ENCODE data around the gene TMEM143. TPM values are rescaled to one million over a fixed set of nuclear protein-coding genes. Genes with fewer than 3 reads are reported as not detected.
A peak's percentile ranks its signal among the peaks of the same experiment; 100 is the strongest.

The TMEM143 gene
- total RNA-seq, 1 experiment from 2014 or later, result 15.2 TPM

DNA sequence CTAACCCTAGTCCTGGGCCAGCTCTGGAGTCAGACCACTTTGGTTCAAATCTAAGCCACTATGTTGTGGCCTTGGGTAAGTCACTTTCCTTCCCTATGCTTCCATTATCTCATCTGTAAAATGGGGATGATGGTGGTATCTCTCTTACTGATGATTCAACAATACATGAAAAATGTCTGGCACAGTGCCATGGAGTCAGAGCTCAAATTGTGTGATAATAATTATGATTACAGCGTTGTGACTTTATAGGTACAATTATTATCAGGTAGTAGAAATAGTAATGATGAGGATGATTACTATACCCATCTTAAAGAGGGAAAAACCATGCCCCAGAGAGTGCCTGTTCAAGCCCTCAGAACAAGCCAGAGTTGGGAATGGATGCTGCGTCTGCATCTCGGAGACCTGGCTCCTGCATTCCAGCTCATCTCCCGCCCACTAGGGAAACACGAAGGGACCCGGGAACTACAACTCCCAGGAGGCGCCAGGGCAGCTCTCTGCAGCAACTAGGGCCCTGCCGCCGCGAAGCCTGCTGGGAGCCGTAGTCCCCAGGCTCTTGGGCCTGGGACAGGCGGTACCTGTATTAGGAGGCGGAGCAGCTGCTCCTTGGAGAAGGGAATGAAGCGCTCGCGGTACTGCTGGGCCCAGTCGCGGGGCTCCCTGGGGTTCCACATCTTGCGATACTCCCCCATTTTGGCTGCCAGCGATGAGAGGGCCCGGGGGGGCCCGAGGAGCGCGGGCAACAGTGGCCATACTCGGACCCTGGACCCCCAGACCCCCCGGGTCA lies 832 bp downstream of the TMEM143 start:
- H3K27me3 Mint-ChIP-seq (ENCODE audit: low read depth), result peaks cover 3% of the 10 kb centered on the region
- H3K9me3 Mint-ChIP-seq, result no peaks in the 10 kb centered on the region

More for the DNA sequence above, 832 bp downstream of the TMEM143 start:
- Histone ChIP-seq H3K4me2 (ENCODE audit: insufficient read depth, insufficient read length, low read length) (peak overlapping the region; percentile 82), H4K5ac (ENCODE audit: insufficient read length, low read depth, low read length) (no peak overlapping the region), H4K8ac (replicated peaks; ENCODE audit: insufficient read length, low read depth, low read length) (no peak overlapping the region), H4K91ac (ENCODE audit: insufficient read length, low read depth, low read length) (no peak overlapping the region), H3K27ac (ENCODE audit: insufficient read length, low read depth, low read length) (no peak overlapping the region), H3K9me3 (ENCODE audit: control insufficient read depth, low read depth, low read length) (no peaks in the 10 kb centered on the region), H3K18ac (ENCODE audit: insufficient read length, low read depth, low read length) (peak overlapping the region; percentile 65), H3K27me3 (ENCODE audit: insufficient read depth, low read length) (no peaks in the 10 kb centered on the region; the same call in 1 of the 2 replicates), H2AK5ac (ENCODE audit: insufficient read length, low read length) (no peak overlapping the region), H3K79me2 (ENCODE audit: insufficient read depth, low read length) (no peaks in the 10 kb centered on the region), H3K56ac (ENCODE audit: insufficient read length, low read depth, low read length) (no peak overlapping the region), H3K4ac (ENCODE audit: low read depth, low read length) (no peak overlapping the region), H2BK12ac (ENCODE audit: insufficient read length, low read depth, low read length) (no peak overlapping the region), H3K23me2 (ENCODE audit: insufficient read length, low read depth, low read length, poor library complexity, severe bottlenecking) (peaks cover 5% of the 10 kb centered on the region), H3K4me1 (ENCODE audit: insufficient read depth, low read length) (no peaks in the 10 kb centered on the region; the same call in 1 of the 2 replicates), H2BK15ac (ENCODE audit: low read depth, low read length) (no peak overlapping the region), H3T11ph (ENCODE audit: low read length) (no peak overlapping the region), H2BK5ac (ENCODE audit: insufficient read length, low read length) (no peak overlapping the region), H3K23ac (ENCODE audit: insufficient read length, low read depth, low read length) (no peak overlapping the region), H3K14ac (ENCODE audit: insufficient read depth, low read length) (peak overlapping the region; percentile 65; the same call in 1 of the 2 replicates), H3K9ac (ENCODE audit: extremely low read depth, insufficient read length, low read length) (peak overlapping the region; percentile 79), H4K20me1 (ENCODE audit: control insufficient read depth, insufficient read depth, insufficient read length) (no peaks in the 10 kb centered on the region), H3K79me1 (ENCODE audit: insufficient read depth, low read depth, low read length, poor library complexity, severe bottlenecking) (no peaks in the 10 kb centered on the region), H2BK20ac (ENCODE audit: low read depth, low read length, poor library complexity, severe bottlenecking) (no peak overlapping the region), H2BK120ac (ENCODE audit: low read depth, low read length, poor library complexity, severe bottlenecking) (no peak overlapping the region), H2AFZ (ENCODE audit: low read length) (no peak overlapping the region)
- H3K4me3 Mint-ChIP-seq, result peak overlapping the region; percentile 77 to 85
- H3K27ac Mint-ChIP-seq, result peak overlapping the region; percentile 94 to 97 (median 97); a peak in 5 of 7 replicates
- peaks cover 2 to 20% (median 11%) of the 10 kb centered on the region in 3 experiments; a peak in 6 of 7 replicates for H3K36me3 Mint-ChIP-seq (ENCODE audit: insufficient read depth in 1 of 3, low read depth in 3 of 3)
- no peak for TF ChIP-seq CTCF (conservative IDR thresholded peaks at IDR 0.05)
- H3K4me1 Mint-ChIP-seq, result peaks cover 2 to 10% of the 10 kb centered on the region in 2 experiments; a peak in 2 of 4 replicates
- DNase-seq, result peak; percentile 98
- WGBS (ENCODE audit: extremely low coverage, insufficient read length, low lambda C conversion rate), result no CpG with 5 or more reads among the region's 26 CpGs
